Endometrium (tissue), 2 donors: ENCODE data around the gene PPT2.
"Not testable (repeated sequence)": the region's sequence is repeated elsewhere in the genome, so short reads cannot be mapped to it uniquely, and the experiment has no call there.

ENCODE experiments used
- FAIRE-seq: peaks from 2 replicates; lab custom pipeline; 2012; peaks lifted over from hg19 to GRCh38; lab: Jason Lieb, UNC
- donor health status: control.
- donor health status: control.

PPT2 gene

GRCh38 chr6:32210191-32210601 is 56.3 kb downstream of the PPT2 start:
- no peak for FAIRE-seq

GRCh38 chr6:32211432-32211831 is 57.5 kb downstream of the PPT2 start:
- FAIRE-seq = not testable (repeated sequence)

GRCh38 chr6:32212076-32212760 is 58.3 kb downstream of the PPT2 start:
- FAIRE-seq = no peak
